ENCODE data around the gene NME7.
"Not testable (repeated sequence)": the region's sequence is repeated elsewhere in the genome, so short reads cannot be mapped to it uniquely, and the experiment has no call there.

The NME7 gene, protein sequence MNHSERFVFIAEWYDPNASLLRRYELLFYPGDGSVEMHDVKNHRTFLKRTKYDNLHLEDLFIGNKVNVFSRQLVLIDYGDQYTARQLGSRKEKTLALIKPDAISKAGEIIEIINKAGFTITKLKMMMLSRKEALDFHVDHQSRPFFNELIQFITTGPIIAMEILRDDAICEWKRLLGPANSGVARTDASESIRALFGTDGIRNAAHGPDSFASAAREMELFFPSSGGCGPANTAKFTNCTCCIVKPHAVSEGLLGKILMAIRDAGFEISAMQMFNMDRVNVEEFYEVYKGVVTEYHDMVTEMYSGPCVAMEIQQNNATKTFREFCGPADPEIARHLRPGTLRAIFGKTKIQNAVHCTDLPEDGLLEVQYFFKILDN

DNA sequence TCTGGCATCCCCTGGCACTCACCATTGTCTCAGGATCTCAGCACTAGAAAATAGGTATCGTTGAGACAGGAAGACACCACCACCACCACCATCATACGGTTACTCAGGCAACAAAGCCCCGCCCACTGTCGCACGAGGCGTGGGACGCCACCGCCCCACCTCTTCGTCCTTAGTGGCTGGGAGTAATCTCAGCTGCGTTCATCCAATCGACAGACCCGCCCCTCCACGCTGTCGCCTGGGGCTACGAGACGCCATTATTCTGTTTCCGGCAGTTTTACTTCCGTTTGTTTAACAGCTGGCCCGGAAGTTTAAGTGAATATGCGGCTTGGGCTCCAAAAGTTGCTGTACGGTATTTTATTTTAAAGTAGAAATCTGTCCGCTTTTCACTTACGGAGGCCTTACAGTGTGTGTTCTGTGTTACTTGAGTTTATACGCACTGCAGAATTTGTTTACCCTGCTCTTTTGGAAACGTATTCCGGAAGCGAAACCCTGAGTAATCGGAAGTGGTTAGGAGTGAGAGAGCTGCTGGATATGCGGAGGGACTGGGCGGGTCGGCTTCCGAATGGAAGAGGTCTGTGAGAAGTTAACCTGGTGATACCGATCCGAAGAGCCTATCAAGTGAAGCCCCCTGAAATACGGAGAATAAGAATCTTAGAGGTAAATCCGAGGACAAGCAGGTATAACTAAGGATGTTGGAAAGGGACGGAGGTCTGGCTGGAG is at the start of gene NME7, which contains the start of gene BLZF1:
NME7 (minus strand) TSS at position 112 of the 720 bp plus-strand sequence; CDS start at position 25, 87 bp downstream.
BLZF1 (plus strand) TSS at position 510 of the 720 bp plus-strand sequence. CDS start 1,328 bp downstream, outside the sequence.
- FAIRE-seq, result peak; percentile 98

- no peak for FAIRE-seq
These were observed 47.4 kb upstream of the NME7 start for GRCh38 chr1:169414952-169415351.

GRCh38 chr1:169408340-169408739 is 40.7 kb upstream of the NME7 start:
- not testable (repeated sequence) for FAIRE-seq

DNA sequence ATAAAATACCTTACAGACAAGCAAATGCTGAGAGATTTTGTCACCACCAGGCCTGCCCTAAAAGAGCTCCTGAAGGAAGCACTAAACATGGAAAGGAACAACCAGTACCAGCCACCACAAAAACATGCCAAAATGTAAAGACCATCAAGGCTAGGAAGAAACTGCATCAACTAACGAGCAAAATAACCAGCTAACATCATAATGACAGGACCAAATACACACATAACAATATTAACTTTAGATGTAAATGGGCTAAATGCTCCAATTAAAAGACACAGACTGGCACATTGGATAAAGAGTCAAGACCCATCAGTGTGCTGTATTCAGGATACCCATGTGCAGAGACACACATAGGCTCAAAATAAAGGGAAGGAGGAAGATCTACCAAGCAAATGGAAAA is 35.0 kb upstream of the NME7 start:
- not testable (repeated sequence) for FAIRE-seq

- no peak for FAIRE-seq
These were observed 28.4 kb upstream of the NME7 start for GRCh38 chr1:169395955-169396354.

GRCh38 chr1:169392406-169392805 is 24.8 kb upstream of the NME7 start:
- no peak for FAIRE-seq

DNA sequence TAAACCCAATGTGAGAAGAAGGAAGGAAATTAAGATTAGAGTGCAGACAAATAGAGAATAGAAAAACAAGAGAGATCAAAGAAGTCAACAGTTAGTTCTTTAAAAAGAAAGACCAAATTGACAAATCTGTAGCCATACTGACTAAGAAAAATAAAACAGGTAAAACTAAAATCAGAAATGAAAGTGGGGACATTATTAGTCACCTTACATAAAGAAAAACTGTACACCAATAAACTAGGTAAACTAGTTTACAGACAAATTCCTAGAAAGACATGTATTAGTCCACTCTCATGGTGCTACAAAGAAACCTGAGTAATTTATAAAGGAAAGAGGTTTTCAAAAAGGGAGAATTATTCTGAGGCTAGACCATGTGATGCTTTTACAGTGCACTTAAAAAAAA is 22.7 kb upstream of the NME7 start:
- no peak for FAIRE-seq

DNA sequence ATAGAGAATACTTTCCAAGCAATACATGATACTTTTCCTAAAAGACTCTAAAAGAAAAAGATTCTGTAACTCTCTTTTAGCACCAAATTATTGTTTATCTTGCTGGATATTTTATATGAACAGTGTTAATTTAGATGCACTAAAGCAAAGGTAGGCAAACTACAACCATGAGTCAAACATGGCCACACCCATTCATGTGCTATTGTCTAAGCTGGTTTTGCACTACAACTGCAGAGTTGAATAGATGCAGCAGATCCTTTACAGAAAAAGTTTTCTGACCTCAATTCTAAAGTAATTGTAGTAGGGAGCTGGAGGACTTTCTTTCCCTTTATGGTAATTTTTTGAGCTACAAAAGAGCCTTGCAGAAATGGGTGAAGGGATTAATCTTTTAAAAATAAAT is 19.8 kb upstream of the NME7 start:
- FAIRE-seq, result no peak

DNA sequence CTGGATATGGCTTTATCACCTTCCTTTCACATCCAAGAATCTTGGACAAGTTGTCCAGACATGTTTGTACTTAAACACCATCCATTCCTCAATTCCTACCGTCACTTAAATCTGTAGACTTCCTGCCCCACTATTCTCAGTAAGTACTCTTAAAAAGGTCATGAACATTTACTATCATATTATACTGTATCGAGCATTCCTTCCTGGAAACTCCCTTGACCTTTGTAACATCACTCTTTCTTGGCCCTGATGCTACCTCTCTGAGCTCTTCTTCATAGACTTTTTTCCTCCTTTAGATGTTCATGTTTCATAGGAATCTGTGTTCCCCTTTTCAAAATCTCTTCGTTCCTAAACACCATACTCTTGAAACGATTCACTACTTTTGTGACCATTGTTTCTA is 15.9 kb upstream of the NME7 start:
- FAIRE-seq, result no peak

GRCh38 chr1:169381162-169381561 is 13.6 kb upstream of the NME7 start:
- FAIRE-seq, result no peak

GRCh38 chr1:169371404-169371803 is 3.8 kb upstream of the NME7 start:
- FAIRE-seq, result no peak

DNA sequence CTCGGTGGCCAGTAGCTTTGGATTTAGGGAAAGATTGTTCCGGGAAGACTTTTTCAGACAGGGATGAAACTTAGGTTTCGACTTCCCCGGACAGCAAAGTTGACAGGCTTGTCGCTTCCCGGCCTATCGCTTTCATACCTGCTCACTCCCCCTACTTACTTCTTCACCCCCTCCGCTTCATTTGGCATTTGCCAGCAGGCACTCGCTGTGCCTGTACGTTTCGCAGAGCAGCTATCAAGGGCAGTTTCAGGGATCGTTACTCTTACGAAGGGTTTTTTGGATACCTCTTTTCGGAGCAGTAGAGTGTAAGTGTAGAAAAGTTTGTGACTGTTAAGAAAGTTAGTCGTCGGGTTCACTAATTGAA is 791 bp upstream of the NME7 start:
- FAIRE-seq, result no peak

- FAIRE-seq, result no peak
These were observed 406 bp downstream of the NME7 start for GRCh38 chr1:169367096-169367685.

GRCh38 chr1:169364948-169365347 is 2.6 kb downstream of the NME7 start:
- no peak for FAIRE-seq

- no peak for FAIRE-seq
These were observed 4.4 kb downstream of the NME7 start for GRCh38 chr1:169363046-169363730.

DNA sequence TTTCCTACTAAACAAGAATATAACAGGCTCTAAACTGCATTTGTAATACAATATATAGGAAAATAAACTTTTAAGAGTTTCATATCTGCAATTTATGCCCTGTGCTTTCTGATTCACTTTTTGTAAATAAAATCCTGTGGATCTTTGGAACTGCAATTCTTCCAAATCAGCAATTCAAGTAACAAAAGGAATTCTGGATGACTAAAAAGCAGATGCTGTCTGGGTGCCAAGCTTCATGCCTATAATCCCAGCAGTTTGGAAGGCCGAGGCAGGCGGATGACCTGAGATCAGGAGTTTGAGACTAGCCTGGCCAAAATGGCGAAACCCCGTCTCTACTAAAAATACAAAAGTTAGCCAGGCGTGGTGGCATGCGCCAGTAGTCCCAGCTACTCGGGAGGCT is 6.3 kb downstream of the NME7 start:
- FAIRE-seq, result no peak

- FAIRE-seq, result no peak
These were observed 7.2 kb downstream of the NME7 start for GRCh38 chr1:169360415-169360814.

- FAIRE-seq, result peak; percentile 92
These were observed 19.1 kb downstream of the NME7 start for GRCh38 chr1:169348383-169349036.

GRCh38 chr1:169347688-169348382 is 19.8 kb downstream of the NME7 start:
- FAIRE-seq, result no peak

- FAIRE-seq, result no peak
These were observed 21.5 kb downstream of the NME7 start for GRCh38 chr1:169346036-169346589.

DNA sequence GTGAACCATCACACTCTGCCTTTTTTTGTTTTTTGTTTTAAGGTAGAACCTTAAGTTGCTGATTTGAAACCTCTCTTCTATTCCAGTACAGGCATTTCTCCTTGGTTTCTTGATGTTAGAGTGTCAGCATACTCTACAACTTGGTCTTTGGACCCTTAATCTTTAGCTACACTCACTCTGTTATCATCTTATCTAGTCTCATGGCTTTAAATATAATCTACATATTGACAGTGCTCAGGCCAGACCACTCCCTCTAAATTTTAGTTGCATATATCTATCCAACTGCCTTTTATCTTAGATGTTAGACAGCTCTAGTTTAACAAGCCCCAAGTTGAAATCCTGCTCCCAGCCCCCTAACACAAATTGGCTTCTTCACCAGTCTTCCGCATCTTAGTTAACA is 22.1 kb downstream of the NME7 start:
- no peak for FAIRE-seq

GRCh38 chr1:169342096-169342495 is 25.5 kb downstream of the NME7 start:
- FAIRE-seq, result not testable (repeated sequence)
